ENCODE results near the gene PKNOX1. TPM values are rescaled to one million over a fixed set of nuclear protein-coding genes. Genes with fewer than 3 reads are reported as not detected.
"Not testable (repeated sequence)": the region's sequence is repeated elsewhere in the genome, so short reads cannot be mapped to it uniquely, and the experiment has no call there.

PKNOX1 gene
- total RNA-seq, 3 donors from 2014 or later = 14.3 to 26.1 (median 16.3) TPM

DNA sequence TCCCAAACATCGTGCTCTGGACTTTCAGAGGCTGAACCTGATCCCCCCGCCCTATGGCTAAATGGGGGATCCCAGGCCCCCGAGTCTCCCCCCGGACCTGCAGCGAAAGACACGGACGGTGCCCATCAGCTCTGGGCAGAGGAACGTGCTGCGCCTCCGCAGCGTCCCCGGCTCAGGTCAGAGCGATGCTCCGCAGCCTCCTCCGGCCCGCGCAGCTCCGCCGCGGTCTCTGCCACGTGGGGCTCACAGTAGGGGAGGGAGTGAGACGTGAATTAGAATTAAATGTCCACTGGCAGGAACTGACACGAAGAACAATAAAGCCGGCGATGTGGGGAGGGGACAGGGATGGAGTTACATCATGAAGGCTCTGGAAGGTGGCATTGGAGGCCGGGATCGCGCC lies 102.3 kb downstream of the PKNOX1 start:
- intact Hi-C loops (cut with DNase I, micrococcal nuclease); H3K4me1 ChIP-seq (ENCODE audit: low read depth); ATAC-seq: not testable (repeated sequence)

DNA sequence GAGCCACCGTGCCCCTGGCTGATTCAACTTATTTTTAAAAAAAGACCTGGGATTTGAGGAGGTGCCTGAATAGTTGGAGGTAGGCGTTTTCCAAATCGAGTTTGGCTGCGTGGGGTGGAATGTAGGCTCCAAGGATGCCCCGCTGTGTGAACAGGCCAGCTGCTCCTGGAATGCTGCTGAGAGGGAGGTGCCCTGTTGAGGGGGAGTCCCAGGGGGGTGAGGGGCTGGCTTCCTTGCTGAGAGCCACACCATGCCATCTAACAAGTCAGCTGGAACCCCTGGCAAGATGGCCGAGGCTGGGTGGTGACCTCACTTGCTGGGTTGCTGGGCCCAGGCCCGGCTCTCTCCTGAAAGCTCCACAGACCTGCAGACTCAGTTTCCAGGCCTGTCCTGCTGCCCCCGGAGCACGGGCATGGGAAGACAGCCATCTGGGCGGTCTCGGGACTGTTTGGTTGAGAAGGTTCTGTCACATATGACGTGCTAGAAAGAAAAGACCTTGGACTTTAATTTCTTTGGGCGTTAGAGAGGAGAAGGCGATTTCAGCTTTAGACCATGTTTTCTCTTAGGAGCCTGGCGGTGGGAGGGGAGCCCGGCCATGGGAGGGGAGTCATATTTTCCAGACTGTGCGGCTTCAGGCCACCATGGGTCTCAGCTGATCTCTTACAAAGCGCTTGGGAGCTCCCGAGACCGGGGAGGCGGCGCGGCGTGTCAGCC lies 108.4 kb downstream of the PKNOX1 start:
- DNase-seq; H3K4me1 ChIP-seq (ENCODE audit: low read depth); intact Hi-C loops (cut with DNase I, micrococcal nuclease); H3K36me3 ChIP-seq (ENCODE audit: low read depth); H3K4me3 ChIP-seq; ATAC-seq; H3K9me3 ChIP-seq: not testable (repeated sequence)

More for the DNA sequence above, 102.3 kb downstream of the PKNOX1 start:
- H3K36me3 ChIP-seq (ENCODE audit: low read depth); H3K9me3 ChIP-seq; H3K4me3 ChIP-seq; DNase-seq: not testable (repeated sequence)

Small RNA genes within 50 kb of the gene (microRNA-seq; reads per million reads assigned to microRNA genes)
- not detected for gene MIR5692B

Other genes with a start within 250 kb of the PKNOX1 start
- gene WDR4, start 95.0 kb upstream of the PKNOX1 start, total RNA-seq = 10 to 100 TPM; 16.1 to 16.7 (median 16.5) TPM
- gene NDUFV3, start 81.3 kb upstream of the PKNOX1 start, total RNA-seq = 10 to 100 TPM; 36.9 to 54.4 (median 38.5) TPM
- not detected for gene ERVH48-1, start 48.9 kb upstream of the PKNOX1 start, total RNA-seq
- 1 to 10 TPM; 4.5 to 5.8 (median 4.6) TPM for gene CBS, start 101.3 kb downstream of the PKNOX1 start, total RNA-seq
- gene U2AF1, start 133.0 kb downstream of the PKNOX1 start, total RNA-seq = 10 to 100 TPM; 10.8 to 38.5 (median 36.4) TPM
- not detected for gene CRYAA, start 194.4 kb downstream of the PKNOX1 start, total RNA-seq

Data from mucosa of descending colon (tissue), 3 donors.